H1 (cell line): ENCODE results near the gene KIF25. TPM values are rescaled to one million over a fixed set of nuclear protein-coding genes. Genes with fewer than 3 reads are reported as not detected.
A peak's percentile ranks its signal among the peaks of the same experiment; 100 is the strongest.

ENCODE experiments used
- CTCF ChIA-PET: fragments of 300-600 bp; sonication (Branson Sonifier 250); formaldehyde crosslinking; loops from one replicate; lab custom pipeline; 2021; ENCODE audit not compliant: partially characterized antibody; lab: Charles Lee
- POLR2A ChIA-PET: fragments of 300-600 bp; sonication (Branson Sonifier 250); formaldehyde crosslinking; loops from one replicate; lab custom pipeline; 2021; ENCODE audit warnings: inconsistent platforms; ENCODE audit not compliant: partially characterized antibody; lab: Charles Lee
- DNase-seq, 2 experiments: peaks; one replicate each; pipeline versions ENCODE4 v3.0.0 to v3.0.0-alpha.2; 2010 to 2022; ENCODE audit warnings: low spot score in 2 of 2, low read depth in 1 of 2, mixed read lengths in 1 of 2
- FAIRE-seq: peaks from 2 replicates; lab custom pipeline; 2011; peaks lifted over from hg19 to GRCh38; lab: Jason Lieb, UNC
- H2AFZ ChIP-seq: 2 replicates; pipeline ENCODE4 v1.8.1; 2012; ENCODE audit warnings: low read length, inconsistent platforms
- H2AK5ac ChIP-seq: 2 replicates; pipeline ENCODE4 v1.6.1; 2013; ENCODE audit warnings: low read depth, low read length
- H2BK120ac ChIP-seq: replicated peaks from 2 replicates; pipeline ENCODE3; 2013; ENCODE audit warnings: low read depth, low read length, inconsistent platforms
- H2BK12ac ChIP-seq: 2 replicates; pipeline ENCODE4 v1.6.1; 2013; ENCODE audit warnings: low read depth, low read length
- H2BK15ac ChIP-seq: 2 replicates; pipeline ENCODE4 v1.6.1; 2013; ENCODE audit warnings: low read length
- H2BK20ac ChIP-seq: 2 replicates; pipeline ENCODE4 v1.6.1; 2013; ENCODE audit warnings: low read length
- H2BK5ac ChIP-seq: 2 replicates; pipeline ENCODE4 v1.6.1; 2013; ENCODE audit warnings: low read depth, low read length
- H3K14ac ChIP-seq: 2 replicates; pipeline ENCODE4 v1.6.1; 2013; ENCODE audit warnings: inconsistent platforms; ENCODE audit not compliant: insufficient read length
- H3K18ac ChIP-seq: 2 replicates; pipeline ENCODE4 v1.6.1; 2013; ENCODE audit warnings: low read length; ENCODE audit errors: extremely low read depth
- H3K23ac ChIP-seq: 2 replicates; pipeline ENCODE4 v1.6.1; 2013; ENCODE audit warnings: inconsistent platforms; ENCODE audit not compliant: insufficient read length
- H3K23me2 ChIP-seq: 2 replicates; pipeline ENCODE4 v1.6.1; 2013; ENCODE audit warnings: low read depth, low read length
- H3K27ac ChIP-seq: 2 replicates; pipeline ENCODE4 v1.6.1; 2011; ENCODE audit warnings: low read depth, low read length, inconsistent platforms
- H3K27me3 ChIP-seq, 4 experiments: replicated peaks in 1 of 4; 1 replicate in 1 of 4; 2 replicates in 3 of 4; pipeline versions ENCODE4 v1.6.1 to v1.8.1; 2011 to 2013; ENCODE audit warnings: low read length in 3 of 4, mild to moderate bottlenecking in 3 of 4, inconsistent platforms in 2 of 4, mixed read lengths in 2 of 4, moderate library complexity in 1 of 4; ENCODE audit not compliant: control insufficient read depth in 3 of 4, insufficient read depth in 3 of 4; ENCODE audit errors: extremely low read depth in 1 of 4
- H3K36me3 ChIP-seq, 4 experiments: 2 replicates each; pipeline versions ENCODE4 v1.6.1 to v1.8.1; 2011 to 2013; ENCODE audit warnings: mild to moderate bottlenecking in 4 of 4, low read length in 3 of 4, moderate library complexity in 2 of 4, control low read depth in 1 of 4, inconsistent platforms in 1 of 4; ENCODE audit not compliant: insufficient read depth in 4 of 4, control insufficient read depth in 2 of 4
- H3K4ac ChIP-seq: replicated peaks from 2 replicates; pipeline ENCODE3; 2013; ENCODE audit warnings: low read length, low read depth, mixed read lengths, inconsistent platforms; ENCODE audit not compliant: insufficient read length
- H3K4me1 ChIP-seq, 4 experiments: replicated peaks in 1 of 4; 1 replicate in 1 of 4; 2 replicates in 3 of 4; pipeline versions ENCODE4 v1.6.1 to v1.8.1; 2011 to 2013; ENCODE audit warnings: low read length in 3 of 4, inconsistent platforms in 2 of 4, mixed read lengths in 1 of 4; ENCODE audit not compliant: insufficient read depth in 4 of 4, control insufficient read depth in 3 of 4
- H3K4me2 ChIP-seq, 2 experiments: 2 replicates each; pipeline versions ENCODE4 v1.6.1 to v1.8.1; 2011 to 2013; ENCODE audit warnings: low read depth in 2 of 2, low read length in 2 of 2, control low read depth in 1 of 2, inconsistent platforms in 1 of 2, mild to moderate bottlenecking in 1 of 2; ENCODE audit not compliant: insufficient read depth in 1 of 2
- H3K4me3 ChIP-seq, 4 experiments: fragments of 200-600, 300-600 bp in 1 of 4; sonication (generic), shearing (Covaris generic), sonication (Bioruptor Twin) in 1 of 4; 2 replicates each; pipeline versions ENCODE4 v1.5.1 to v1.8.1; 2011 to 2016; ENCODE audit warnings: low read length in 4 of 4, low read depth in 3 of 4, control low read depth in 2 of 4, inconsistent platforms in 2 of 4, mild to moderate bottlenecking in 2 of 4, mixed read lengths in 1 of 4, moderate library complexity in 1 of 4; ENCODE audit not compliant: insufficient read depth in 2 of 4; ENCODE audit errors: extremely low read depth in 1 of 4
- H3K56ac ChIP-seq: replicated peaks from 2 replicates; pipeline ENCODE3; 2013; ENCODE audit warnings: low read depth, mild to moderate bottlenecking, mixed read lengths, low read length, inconsistent platforms; ENCODE audit not compliant: insufficient read length
- H3K79me1 ChIP-seq: 2 replicates; pipeline ENCODE4 v1.6.1; 2013; ENCODE audit warnings: low read depth, low read length, control low read depth
- H3K79me2 ChIP-seq, 2 experiments: 2 replicates each; pipeline versions ENCODE4 v1.6.1 to v1.8.1; 2012 to 2013; ENCODE audit warnings: low read length in 2 of 2, mild to moderate bottlenecking in 2 of 2, inconsistent platforms in 1 of 2; ENCODE audit not compliant: insufficient read depth in 2 of 2, control insufficient read depth in 1 of 2
- H3K9ac ChIP-seq, 4 experiments: replicated peaks in 1 of 4; 1 replicate in 1 of 4; 2 replicates in 3 of 4; pipeline versions ENCODE4 v1.6.1 to v1.8.1; 2011 to 2013; ENCODE audit warnings: low read depth in 3 of 4, low read length in 3 of 4, control low read depth in 2 of 4, mild to moderate bottlenecking in 2 of 4, moderate library complexity in 2 of 4, inconsistent platforms in 1 of 4; ENCODE audit errors: extremely low read depth in 1 of 4
- H3K9me3 ChIP-seq, 2 experiments: 2 replicates each; pipeline versions ENCODE4 v1.6.1 to v1.8.1; 2012 to 2013; ENCODE audit warnings: mild to moderate bottlenecking in 2 of 2, moderate library complexity in 2 of 2, control low read depth in 1 of 2, inconsistent platforms in 1 of 2, low read depth in 1 of 2, low read length in 1 of 2, mixed read lengths in 1 of 2; ENCODE audit not compliant: insufficient read depth in 2 of 2
- H4K20me1 ChIP-seq, 2 experiments: replicated peaks in 1 of 2; 2 replicates each; pipeline versions ENCODE3 to v1.8.1; 2011 to 2013; ENCODE audit warnings: inconsistent platforms in 2 of 2, low read length in 2 of 2, mild to moderate bottlenecking in 1 of 2; ENCODE audit not compliant: insufficient read depth in 2 of 2, control insufficient read depth in 1 of 2
- H4K5ac ChIP-seq: 2 replicates; pipeline ENCODE4 v1.6.1; 2013; ENCODE audit warnings: low read length, low read depth, mixed read lengths, inconsistent platforms; ENCODE audit not compliant: insufficient read length
- H4K8ac ChIP-seq: 2 replicates; pipeline ENCODE4 v1.8.0; 2013; ENCODE audit warnings: mild to moderate bottlenecking, moderate library complexity, low read length, inconsistent platforms; ENCODE audit not compliant: insufficient read depth; ENCODE audit errors: extremely low read depth
- H4K91ac ChIP-seq: replicated peaks from 2 replicates; pipeline ENCODE3; 2013; ENCODE audit warnings: low read length, mixed read lengths, inconsistent platforms; ENCODE audit not compliant: insufficient read length
- BRCA1 ChIP-seq: IDR thresholded peaks from 2 replicates; pipeline ENCODE4 v1.6.1; 2012; ENCODE audit warnings: low read depth, low read length, improper control_type of control experiment
- CREB1 ChIP-seq: IDR thresholded peaks from 2 replicates; pipeline ENCODE4 v1.6.1; 2012; ENCODE audit warnings: inconsistent platforms
- EGR1 ChIP-seq: IDR thresholded peaks from 2 replicates; pipeline ENCODE4 v1.6.1; 2011; ENCODE audit warnings: low read depth, low read length, borderline replicate concordance
- GTF2F1 ChIP-seq: IDR thresholded peaks from 2 replicates; pipeline ENCODE4 v1.6.1; 2012; ENCODE audit warnings: low read depth, low read length, improper control_type of control experiment, borderline replicate concordance
- JUND ChIP-seq: IDR thresholded peaks from 2 replicates; pipeline ENCODE4 v1.6.1; 2011; ENCODE audit warnings: mild to moderate bottlenecking, improper control_type of control experiment, low read length
- NRF1 ChIP-seq: IDR thresholded peaks from 2 replicates; pipeline ENCODE4 v1.6.1; 2011; ENCODE audit warnings: mild to moderate bottlenecking, low read depth, low read length, improper control_type of control experiment
- POU5F1 ChIP-seq: IDR thresholded peaks from 2 replicates; pipeline ENCODE4 v1.6.1; 2011; ENCODE audit warnings: low read depth, mild to moderate bottlenecking, low read length, moderate library complexity
- SAP30 ChIP-seq: fragments of 300-600 bp; sonication (generic); IDR thresholded peaks from 2 replicates; pipeline ENCODE4 v1.7.1; 2012; ENCODE audit warnings: low read length, moderate library complexity, mild to moderate bottlenecking, inconsistent platforms; ENCODE audit not compliant: insufficient read depth, insufficient replicate concordance
- SIN3A ChIP-seq, 2 experiments: IDR thresholded peaks in 1 of 2; conservative IDR thresholded peaks in 1 of 2; 2 replicates each; pipeline ENCODE4 v1.6.1; 2011 to 2012; ENCODE audit warnings: low read length in 2 of 2, improper control_type of control experiment in 1 of 2, low read depth in 1 of 2, mild to moderate bottlenecking in 1 of 2
- SIX5 ChIP-seq: IDR thresholded peaks from 2 replicates; pipeline ENCODE4 v1.6.1; 2011; ENCODE audit warnings: mild to moderate bottlenecking, low read depth, low read length
- SP1 ChIP-seq: IDR thresholded peaks from 2 replicates; pipeline ENCODE4 v1.6.1; 2011; ENCODE audit warnings: low read depth, low read length
- SP4 ChIP-seq: IDR thresholded peaks from 2 replicates; pipeline ENCODE4 v1.6.1; 2012; ENCODE audit warnings: low read length, inconsistent platforms
- SRF ChIP-seq: IDR thresholded peaks from 2 replicates; pipeline ENCODE4 v1.6.1; 2011; ENCODE audit warnings: mild to moderate bottlenecking, low read depth, low read length, moderate library complexity
- TCF12 ChIP-seq: IDR thresholded peaks from 2 replicates; pipeline ENCODE4 v1.6.1; 2011; ENCODE audit warnings: low read depth, mild to moderate bottlenecking, low read length
- WGBS, 2 experiments: shearing (Covaris generic) in 1 of 2; methylation state at CpG; one replicate each; pipeline versions ENCODE4 v1.1.6 to v1.1.7; 2013 to 2015; ENCODE audit warnings: low lambda C conversion rate in 2 of 2, mixed read lengths in 2 of 2, inconsistent platforms in 1 of 2, low coverage in 1 of 2, missing lambda C conversion rate in 1 of 2; ENCODE audit not compliant: insufficient replicate concordance in 2 of 2, insufficient coverage in 1 of 2, insufficient read length in 1 of 2; ENCODE audit errors: extremely low coverage in 1 of 2, missing lambda C conversion rate in 1 of 2; 5-methylcytosine and 5-hydroxymethylcytosine counted together
- polyA plus RNA-seq, 7 experiments: library from polyadenylated mRNA; depleted of rRNA in 3 of 7; stranded (reverse) in 5 of 7; unstranded in 2 of 7; fragments of >200 nt in 5 of 7; fragments of 200-250 nt in 2 of 7; gene quantifications; 1 replicate in 5 of 7; 2 replicates in 1 of 7; 4 replicates in 1 of 7; pipeline versions ENCODE4 v1.2.1 to v1.2.3, GENCODE V29; 2011 to 2013; ENCODE audit warnings: missing spikeins in 2 of 7, mixed read lengths in 2 of 7
- total RNA-seq: library from RNA; stranded (reverse); fragmentation: NEBNext Ultra II Directional; extraction: Animal tissue kit (Norgen Biotek cat#: 25700); gene quantifications from 2 replicates; pipeline ENCODE4 v1.2.1, GENCODE V29; 2021

KIF25 gene
- total and polyA plus RNA-seq, 2 of the 8 experiments (the other 6 are each of a cell fraction or from before 2014, with no cell fraction given) = 1.5 to 2.0 TPM

DNA sequence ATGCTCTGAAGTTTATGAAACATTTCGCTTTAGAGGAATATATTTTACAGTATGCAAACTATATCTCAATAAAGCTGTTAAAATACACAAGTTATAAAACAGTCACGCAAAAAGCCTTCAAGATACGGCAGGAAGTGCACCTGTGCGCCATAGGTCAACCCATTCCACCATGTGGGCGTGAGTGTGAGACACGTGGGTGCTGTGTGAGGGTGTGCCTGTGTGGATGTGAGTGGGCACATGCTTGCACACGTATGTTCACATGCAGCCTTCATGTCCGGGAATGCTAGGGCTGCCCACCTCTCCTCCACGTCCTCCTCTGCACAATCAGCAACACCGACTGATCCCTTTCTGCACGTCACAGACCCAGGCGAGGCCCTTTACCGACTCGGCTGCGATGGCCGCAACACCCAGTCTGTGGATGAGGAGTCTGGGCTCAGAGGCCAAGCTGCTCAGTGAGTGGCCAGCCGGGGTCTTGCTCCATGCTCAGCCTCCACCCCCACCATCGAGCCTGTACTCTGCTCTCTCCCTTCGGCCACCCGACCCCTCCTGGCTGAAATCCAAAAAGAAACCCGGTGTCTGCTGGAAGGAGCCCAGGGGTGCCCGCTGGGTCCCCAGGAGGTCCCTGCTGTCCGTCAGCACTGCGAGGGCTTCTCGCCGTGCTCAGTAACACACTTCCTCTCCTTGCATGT lies 84.5 kb downstream of the KIF25 start:
- ChIA-PET CTCF (interaction anchor here (1.1 to 4.9 kb wide), 6 partner anchors 10 to 36 kb away, joined by 3 to 27 read pairs (median 8); no protein-coding TSS in a partner anchor), POLR2A (no interaction called here)
- Histone ChIP-seq H4K91ac (no peak overlapping the region), H3K4ac (no peak overlapping the region), H3K9me3 (no peaks in the 10 kb centered on the region), H3K79me2 (no peaks in the 10 kb centered on the region), H4K5ac (no peak overlapping the region), H4K8ac (peak overlapping the region; percentile 57; the same call in 1 of the 2 replicates), H3K23me2 (no peaks in the 10 kb centered on the region), H3K14ac (no peak overlapping the region), H3K27me3 (no peaks in the 10 kb centered on the region), H2BK15ac (no peak overlapping the region), H3K27ac (no peak overlapping the region), H2BK20ac (no peak overlapping the region), H3K23ac (no peak overlapping the region), H2AK5ac (no peak overlapping the region; the same call in 1 of the 2 replicates), H3K18ac (no peak overlapping the region), H2BK12ac (no peak overlapping the region), H3K9ac (no peak overlapping the region), H2AFZ (no peak overlapping the region), H3K56ac (no peak overlapping the region), H3K4me2 (no peak overlapping the region), H3K79me1 (no peaks in the 10 kb centered on the region), H4K20me1 (no peaks in the 10 kb centered on the region), H3K4me3 (no peak overlapping the region), H2BK120ac (no peak overlapping the region), H2BK5ac (no peak overlapping the region), H3K36me3 (no peaks in the 10 kb centered on the region), H3K4me1 (peaks cover 0 to 8% (median 2%) of the 10 kb centered on the region in 4 experiments; a peak in 2 of 7 replicates)
- WGBS, 2 experiments = 88% methylated on average over 26 of the region's 26 CpGs; no CpG with 5 or more reads in 1 of the 2 experiments
- FAIRE-seq (no peak), DNase-seq (no peak)
- TF ChIP-seq CREB1 (no peak), SP1 (no peak), SIN3A (conservative IDR thresholded peaks at IDR 0.05 in 1 of 2, IDR thresholded peaks at IDR 0.05 in 1 of 2; ENCODE audit: low read depth in 1 of 2, low read length in 2 of 2) (no peak), JUND (no peak), POU5F1 (no peak), NRF1 (no peak), EGR1 (no peak), SAP30 (no peak), GTF2F1 (no peak), SRF (no peak), SIX5 (no peak), BRCA1 (no peak), TCF12 (no peak), SP4 (no peak)
